Esophagus muscularis mucosa (tissue), 4 donors: ENCODE measurements around the gene CDA. TPM values are rescaled to one million over a fixed set of nuclear protein-coding genes. Genes with fewer than 3 reads are reported as not detected.

Experiments used
- DNase-seq: peaks from one replicate; pipeline ENCODE4 v3.0.0-alpha.2; 2017; ENCODE audit errors: extremely low spot score
- H3K27ac ChIP-seq, 4 donors: fragments of 200-600 bp; sonication (generic); replicated peaks in 1 of 4; 1 replicate in 3 of 4; 2 replicates in 1 of 4; pipeline ENCODE4 v1.5.1; 2016 to 2019; ENCODE audit warnings: mild to moderate bottlenecking in 1 of 4
- H3K27me3 ChIP-seq, 4 donors: fragments of 200-600 bp; sonication (generic); one replicate each; pipeline versions ENCODE4 v1.5.1 to v1.6.0; 2016 to 2019
- H3K36me3 ChIP-seq, 4 donors: fragments of 200-600 bp; sonication (generic); one replicate each; pipeline ENCODE4 v1.5.1; 2016 to 2019
- H3K4me1 ChIP-seq, 4 donors: fragments of 200-600 bp; sonication (generic); one replicate each; pipeline ENCODE4 v1.5.1; 2016 to 2019
- H3K4me3 ChIP-seq, 4 donors: fragments of 200-600 bp; sonication (generic); 1 replicate in 2 of 4; 2 replicates in 2 of 4; pipeline ENCODE4 v1.5.1; 2016 to 2019; ENCODE audit warnings: mild to moderate bottlenecking in 4 of 4, moderate library complexity in 1 of 4
- H3K9me3 ChIP-seq, 4 donors: fragments of 200-600 bp; sonication (generic); 1 replicate in 3 of 4; 2 replicates in 1 of 4; pipeline ENCODE4 v1.5.1; 2016 to 2019
- EP300 ChIP-seq: sonication (generic); formaldehyde crosslinking; IDR thresholded peaks from one replicate; pipeline ENCODE4 v1.6.1; 2017; ENCODE audit warnings: antibody characterized with exemption
- POLR2A ChIP-seq: fragments of 450-650 bp; IDR thresholded peaks from one replicate; pipeline ENCODE4 v1.6.1; 2017; ENCODE audit warnings: antibody characterized with exemption, moderate library complexity, mild to moderate bottlenecking, low read depth
- POLR2AphosphoS5 ChIP-seq, 2 donors: sonication (generic); formaldehyde crosslinking; IDR thresholded peaks; one replicate each; pipeline ENCODE4 v1.6.1; 2017; ENCODE audit warnings: antibody characterized with exemption in 2 of 2
- WGBS: methylation state at CpG from one replicate; pipeline ENCODE4 v1.1.5; 2018; 5-methylcytosine and 5-hydroxymethylcytosine counted together
- intact Hi-C: fragments of 100-400 bp; cut with DNase I; formaldehyde crosslinking; loops from one replicate; pipeline ENCODE4 v1.15.1; 2023
- total RNA-seq, 4 donors: library from RNA; depleted of rRNA; stranded (reverse); fragments of >200 nt; gene quantifications; one replicate each; pipeline versions ENCODE4 v1.1.0 to v1.2.1, GENCODE V29; 2016
- TF ChIP-seq, protein P1 (sequence below), 3 experiments: fragments of 200-600 bp in 2 of 3; fragments of 450-650 bp in 1 of 3; sonication (generic) in 2 of 3; IDR thresholded peaks; one replicate each; pipeline ENCODE4 v1.5.1; 2017 to 2019; ENCODE audit warnings: antibody characterized with exemption in 3 of 3, mild to moderate bottlenecking in 2 of 3, moderate library complexity in 1 of 3

Gene CDA
- total RNA-seq, 4 donors from 2014 or later, result 1.7 to 7.5 (median 6.0) TPM

DNA sequence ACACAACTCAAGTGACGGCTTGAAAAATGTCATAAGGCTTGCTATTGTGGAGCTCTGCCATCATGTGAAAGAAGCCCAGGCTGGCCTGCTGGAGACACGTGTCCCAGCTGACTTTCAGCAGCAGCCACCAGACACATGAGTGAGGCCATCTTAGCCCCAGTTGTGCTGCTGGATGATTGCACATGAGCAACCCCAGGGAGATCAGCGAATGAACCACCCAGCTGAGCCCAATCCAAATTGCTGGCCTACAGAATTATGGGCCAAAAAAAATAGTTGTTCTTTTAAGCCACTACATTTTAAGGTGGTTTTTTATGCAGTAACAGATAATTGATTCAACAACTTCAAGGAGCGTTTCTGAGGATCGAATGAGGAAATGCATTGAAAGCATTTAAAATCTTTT, 17.5 kb upstream of the CDA start:
- H3K36me3 ChIP-seq, result no peaks in the 10 kb centered on the region
- H3K4me1 ChIP-seq, result peaks cover 0 to 4% (median 0%) of the 10 kb centered on the region in 4 donors
- TF ChIP-seq EP300, result no peak
- no peak for TF ChIP-seq POLR2AphosphoS5 (IDR thresholded peaks at IDR 0.05)
- no peak for TF ChIP-seq POLR2A
- TF ChIP-seq, protein P1, sequence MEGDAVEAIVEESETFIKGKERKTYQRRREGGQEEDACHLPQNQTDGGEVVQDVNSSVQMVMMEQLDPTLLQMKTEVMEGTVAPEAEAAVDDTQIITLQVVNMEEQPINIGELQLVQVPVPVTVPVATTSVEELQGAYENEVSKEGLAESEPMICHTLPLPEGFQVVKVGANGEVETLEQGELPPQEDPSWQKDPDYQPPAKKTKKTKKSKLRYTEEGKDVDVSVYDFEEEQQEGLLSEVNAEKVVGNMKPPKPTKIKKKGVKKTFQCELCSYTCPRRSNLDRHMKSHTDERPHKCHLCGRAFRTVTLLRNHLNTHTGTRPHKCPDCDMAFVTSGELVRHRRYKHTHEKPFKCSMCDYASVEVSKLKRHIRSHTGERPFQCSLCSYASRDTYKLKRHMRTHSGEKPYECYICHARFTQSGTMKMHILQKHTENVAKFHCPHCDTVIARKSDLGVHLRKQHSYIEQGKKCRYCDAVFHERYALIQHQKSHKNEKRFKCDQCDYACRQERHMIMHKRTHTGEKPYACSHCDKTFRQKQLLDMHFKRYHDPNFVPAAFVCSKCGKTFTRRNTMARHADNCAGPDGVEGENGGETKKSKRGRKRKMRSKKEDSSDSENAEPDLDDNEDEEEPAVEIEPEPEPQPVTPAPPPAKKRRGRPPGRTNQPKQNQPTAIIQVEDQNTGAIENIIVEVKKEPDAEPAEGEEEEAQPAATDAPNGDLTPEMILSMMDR (IDR thresholded peaks at IDR 0.05), result no peak
- no peak overlapping the region for H3K4me3 ChIP-seq
- peaks cover 0 to 56% (median 0%) of the 10 kb centered on the region in 4 donors for H3K27me3 ChIP-seq
- no peak overlapping the region for H3K27ac ChIP-seq
- 86% methylated on average over 5 of the region's 5 CpGs for WGBS
- peaks cover 0 to 7% (median 1%) of the 10 kb centered on the region in 4 donors for H3K9me3 ChIP-seq
- DNase-seq, result no peak
- intact Hi-C loops, result no loop called here

DNA sequence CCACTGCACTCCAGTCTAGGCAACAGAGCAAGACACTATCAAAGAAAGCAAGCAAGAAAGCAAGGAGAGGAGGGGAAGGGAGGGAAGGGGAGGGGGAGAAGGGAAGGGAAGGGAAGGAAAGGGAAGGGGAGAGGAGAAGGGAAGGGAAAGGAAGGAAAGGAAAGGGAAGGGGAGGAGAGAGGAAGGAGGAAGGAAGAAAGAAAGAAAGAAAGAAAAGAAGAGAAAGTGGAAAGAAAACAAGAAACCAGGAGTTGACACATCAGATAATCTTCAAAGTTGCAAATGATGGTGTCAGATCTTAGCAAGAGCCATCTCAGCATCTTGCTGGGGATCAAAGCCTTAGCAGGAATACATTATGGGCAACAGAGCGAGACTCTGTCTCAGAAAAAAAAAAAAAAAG, 14.9 kb upstream of the CDA start:
- TF ChIP-seq EP300 (no peak), POLR2A (no peak), POLR2AphosphoS5 (IDR thresholded peaks at IDR 0.05) (no peak)
- TF ChIP-seq, protein P1 (IDR thresholded peaks at IDR 0.05), result no peak
- Histone ChIP-seq H3K27ac (no peak overlapping the region), H3K4me1 (peaks cover 0 to 4% (median 0%) of the 10 kb centered on the region in 4 donors), H3K36me3 (no peaks in the 10 kb centered on the region), H3K9me3 (peaks cover 0 to 7% (median 1%) of the 10 kb centered on the region in 4 donors), H3K4me3 (no peak overlapping the region), H3K27me3 (peaks cover 0 to 40% (median 0%) of the 10 kb centered on the region in 4 donors)
- 63% methylated on average over 1 of the region's 1 CpG for WGBS
- no peak for DNase-seq
- intact Hi-C loops, result loop anchor here (2.0 kb wide), 1 partner anchor 59 kb away; the partner anchor contains the start of gene PINK1

DNA sequence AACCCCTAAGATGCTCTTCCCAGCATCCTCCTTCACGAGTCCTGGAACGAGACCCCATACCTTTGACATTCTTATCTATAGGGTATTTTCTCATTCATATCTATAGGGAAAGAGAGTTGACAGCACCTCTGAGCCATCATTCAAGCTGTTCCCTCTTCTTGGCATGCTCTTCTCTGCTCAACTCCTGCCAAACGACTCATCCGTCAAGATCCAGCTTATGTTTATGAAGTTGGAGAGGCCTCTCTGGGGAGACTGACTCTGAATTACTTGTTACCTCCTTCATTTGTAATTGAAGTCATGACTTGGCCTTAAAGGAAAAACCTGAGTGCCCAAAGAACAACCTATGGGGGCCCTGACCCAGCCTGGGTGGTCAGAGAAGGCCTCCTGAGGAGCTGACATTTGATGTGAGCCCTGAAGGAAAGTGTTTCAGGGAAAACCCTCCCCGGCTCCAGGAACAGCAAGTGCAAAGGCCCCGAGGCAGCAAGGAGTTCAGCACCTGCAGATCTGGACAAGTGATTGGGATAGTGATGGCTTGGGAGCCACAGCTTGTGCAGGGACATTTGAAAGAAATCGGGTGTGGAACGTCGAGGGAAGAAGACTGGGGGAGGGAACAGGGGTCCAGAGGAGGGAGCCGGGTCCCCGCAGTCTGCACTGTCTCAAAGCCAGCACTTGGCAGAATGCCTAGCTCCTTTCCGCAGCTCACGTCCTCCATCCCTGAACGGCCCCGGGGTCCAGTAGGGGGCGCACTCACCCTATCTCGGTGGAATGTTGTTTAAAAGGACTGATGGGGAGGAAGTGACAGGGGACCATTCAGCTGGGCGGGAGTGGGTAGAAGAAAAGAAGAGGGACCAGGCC, 14.0 kb upstream of the CDA start:
- peak; percentile 45 to 48 for TF ChIP-seq POLR2AphosphoS5 (IDR thresholded peaks at IDR 0.05)
- TF ChIP-seq EP300, result no peak
- TF ChIP-seq, protein P1 (IDR thresholded peaks at IDR 0.05), result peak; percentile 51 to 65 (median 62)
- no peak overlapping the region for H3K27ac ChIP-seq
- intact Hi-C loops, result loop anchor here (2.0 kb wide), 1 partner anchor 58 kb away; the partner anchor contains the start of gene PINK1
- 22% methylated on average over 18 of the region's 18 CpGs for WGBS
- peaks cover 0 to 32% (median 0%) of the 10 kb centered on the region in 4 donors for H3K27me3 ChIP-seq
- H3K36me3 ChIP-seq, result no peaks in the 10 kb centered on the region
- H3K4me1 ChIP-seq, result peaks cover 0 to 4% (median 0%) of the 10 kb centered on the region in 4 donors
- DNase-seq, result no peak
- peaks cover 0 to 7% (median 1%) of the 10 kb centered on the region in 4 donors for H3K9me3 ChIP-seq
- no peak overlapping the region for H3K4me3 ChIP-seq

DNA sequence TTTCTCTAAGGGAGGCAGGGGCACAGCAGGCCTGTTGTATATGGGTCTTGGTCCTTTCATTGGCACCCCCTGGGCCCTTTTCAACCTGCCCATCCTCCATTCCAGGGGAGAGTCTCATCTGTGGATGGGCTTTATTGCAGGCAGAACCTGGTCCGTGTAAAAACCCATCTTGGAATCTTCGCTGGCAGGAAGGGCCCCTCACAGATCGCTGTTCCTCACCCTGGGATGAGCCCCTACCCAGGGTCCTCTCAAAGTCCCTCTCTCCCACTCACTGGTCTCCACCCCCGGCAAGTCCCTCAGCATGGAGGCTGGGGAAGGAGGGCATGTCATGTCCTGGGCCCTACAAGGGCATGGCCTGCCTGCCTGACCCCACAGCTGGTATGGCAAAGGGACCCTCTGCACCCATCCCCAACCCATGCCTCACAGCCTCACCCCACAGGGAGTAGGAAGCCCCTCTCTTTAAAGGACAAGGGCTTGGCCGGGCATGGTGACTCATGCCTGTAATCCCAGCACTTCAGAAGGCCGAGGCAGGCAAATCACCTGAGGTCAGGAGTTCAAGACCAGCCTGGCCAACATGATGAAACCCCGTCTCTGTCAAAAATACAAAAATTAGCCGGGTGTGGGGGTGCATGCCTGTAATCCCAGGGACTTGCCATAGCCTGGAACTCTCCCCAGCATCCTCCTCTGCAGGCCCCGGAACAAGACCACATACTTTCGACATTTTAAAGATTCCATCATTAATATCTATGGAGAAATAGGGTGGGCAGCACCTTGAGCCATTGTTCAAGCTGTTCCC, 13.2 kb upstream of the CDA start:
- H3K36me3 ChIP-seq, result no peaks in the 10 kb centered on the region
- no peak for DNase-seq
- 69% methylated on average over 9 of the region's 10 CpGs for WGBS
- peaks cover 0 to 4% (median 0%) of the 10 kb centered on the region in 4 donors for H3K4me1 ChIP-seq
- intact Hi-C loops, result loop anchor here (2.0 kb wide), 1 partner anchor 57 kb away; the partner anchor contains the start of gene PINK1
- peaks cover 0 to 7% (median 1%) of the 10 kb centered on the region in 4 donors for H3K9me3 ChIP-seq
- no peak for TF ChIP-seq POLR2AphosphoS5 (IDR thresholded peaks at IDR 0.05)
- TF ChIP-seq, protein P1 (IDR thresholded peaks at IDR 0.05), result no peak
- no peak for TF ChIP-seq POLR2A
- TF ChIP-seq EP300, result no peak
- no peak overlapping the region for H3K27ac ChIP-seq
- H3K4me3 ChIP-seq, result no peak overlapping the region
- H3K27me3 ChIP-seq, result peaks cover 0 to 24% (median 0%) of the 10 kb centered on the region in 4 donors
